Lower leg skin (tissue), 4 donors: ENCODE data around the gene PLA2G12A. TPM values are rescaled to one million over a fixed set of nuclear protein-coding genes. Genes with fewer than 3 reads are reported as not detected.

ENCODE experiments used
- DNase-seq, 2 donors: peaks; one replicate each; pipeline ENCODE4 v3.0.0-alpha.2; 2019; ENCODE audit warnings: low spot score in 2 of 2
- H3K4me3 ChIP-seq: fragments of 200-600 bp; sonication (generic); 2 replicates; pipeline ENCODE4 v1.5.1; 2017; ENCODE audit warnings: mild to moderate bottlenecking, low read depth; ENCODE audit not compliant: poor library complexity, severe bottlenecking
- POLR2A ChIP-seq, 2 donors: fragments of 450-650 bp; IDR thresholded peaks; one replicate each; pipeline ENCODE4 v1.6.1; 2016 to 2017; ENCODE audit warnings: antibody characterized with exemption in 2 of 2, mild to moderate bottlenecking in 1 of 2, moderate library complexity in 1 of 2
- WGBS, 2 donors: methylation state at CpG; one replicate each; pipeline ENCODE4 v1.1.5; 2018; 5-methylcytosine and 5-hydroxymethylcytosine counted together
- intact Hi-C: fragments of 100-400 bp; cut with DNase I; formaldehyde crosslinking; loops from one replicate; pipeline ENCODE4 v1.15.0; 2023; ENCODE audit warnings: low total_unique reads
- total RNA-seq, 4 donors: library from RNA; depleted of rRNA; stranded (reverse); fragments of >200 nt; gene quantifications; one replicate each; pipeline ENCODE4 v1.1.0, GENCODE V29; 2016
- TF ChIP-seq, protein P1 (sequence below), 3 donors: fragments of 450-650 bp; IDR thresholded peaks; one replicate each; pipeline ENCODE4 v1.5.1; 2016; ENCODE audit warnings: antibody characterized with exemption in 3 of 3, mild to moderate bottlenecking in 3 of 3, moderate library complexity in 2 of 3

The PLA2G12A gene
- total RNA-seq, 4 donors from 2014 or later, result 14.7 to 19.1 (median 17.4) TPM

DNA sequence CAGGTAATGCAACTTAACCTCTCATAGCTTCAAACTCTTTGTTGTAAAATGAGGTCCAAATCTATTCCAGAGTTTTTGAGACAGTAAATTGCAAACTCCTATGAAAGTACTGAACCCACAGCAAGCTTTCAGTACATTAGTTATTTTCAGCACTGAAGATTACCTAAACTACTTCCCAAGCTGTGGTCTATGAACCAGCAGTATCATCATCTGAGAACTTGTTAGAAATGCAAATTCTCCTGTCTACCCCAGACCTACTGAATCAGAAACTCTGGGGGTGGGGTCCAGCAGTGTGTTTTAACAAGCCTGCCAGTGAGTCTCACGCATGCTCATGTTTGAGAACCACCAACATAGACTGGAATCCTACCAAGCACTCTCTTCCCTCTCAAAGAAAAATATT is 20.9 kb downstream of the PLA2G12A start:
- H3K4me3 ChIP-seq, result no peak overlapping the region
- intact Hi-C loops, result no loop called here
- TF ChIP-seq POLR2A (IDR thresholded peaks at IDR 0.05), result no peak
- TF ChIP-seq, protein P1, sequence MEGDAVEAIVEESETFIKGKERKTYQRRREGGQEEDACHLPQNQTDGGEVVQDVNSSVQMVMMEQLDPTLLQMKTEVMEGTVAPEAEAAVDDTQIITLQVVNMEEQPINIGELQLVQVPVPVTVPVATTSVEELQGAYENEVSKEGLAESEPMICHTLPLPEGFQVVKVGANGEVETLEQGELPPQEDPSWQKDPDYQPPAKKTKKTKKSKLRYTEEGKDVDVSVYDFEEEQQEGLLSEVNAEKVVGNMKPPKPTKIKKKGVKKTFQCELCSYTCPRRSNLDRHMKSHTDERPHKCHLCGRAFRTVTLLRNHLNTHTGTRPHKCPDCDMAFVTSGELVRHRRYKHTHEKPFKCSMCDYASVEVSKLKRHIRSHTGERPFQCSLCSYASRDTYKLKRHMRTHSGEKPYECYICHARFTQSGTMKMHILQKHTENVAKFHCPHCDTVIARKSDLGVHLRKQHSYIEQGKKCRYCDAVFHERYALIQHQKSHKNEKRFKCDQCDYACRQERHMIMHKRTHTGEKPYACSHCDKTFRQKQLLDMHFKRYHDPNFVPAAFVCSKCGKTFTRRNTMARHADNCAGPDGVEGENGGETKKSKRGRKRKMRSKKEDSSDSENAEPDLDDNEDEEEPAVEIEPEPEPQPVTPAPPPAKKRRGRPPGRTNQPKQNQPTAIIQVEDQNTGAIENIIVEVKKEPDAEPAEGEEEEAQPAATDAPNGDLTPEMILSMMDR (IDR thresholded peaks at IDR 0.05), result no peak
- DNase-seq, result no peak
- 88 to 100% methylated on average over 1 of the region's 1 CpG for WGBS, 2 donors

DNA sequence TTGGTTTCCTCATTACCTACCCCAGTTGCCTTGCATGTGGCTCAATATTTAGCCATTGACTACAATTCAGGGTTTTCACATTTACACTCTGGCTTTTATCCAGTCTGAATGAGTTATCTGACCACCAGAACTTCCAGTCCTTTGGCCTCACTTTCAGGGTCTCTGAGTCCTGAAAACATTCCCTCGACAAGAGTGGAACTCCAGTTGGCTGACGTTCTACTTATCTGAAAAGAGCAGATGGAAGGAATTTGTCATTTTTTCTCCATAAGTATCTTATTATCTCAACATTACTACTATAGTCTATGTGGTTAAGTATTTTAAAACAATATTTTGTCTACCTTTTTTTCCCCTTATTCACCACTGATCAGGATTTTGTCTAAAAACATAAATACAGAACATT is 21.4 kb downstream of the PLA2G12A start:
- intact Hi-C loops, result no loop called here
- WGBS, 2 donors, result 56 to 64% methylated on average over 2 of the region's 2 CpGs
- no peak for TF ChIP-seq POLR2A (IDR thresholded peaks at IDR 0.05)
- TF ChIP-seq, protein P1 (IDR thresholded peaks at IDR 0.05), result no peak
- no peak for DNase-seq
- no peak overlapping the region for H3K4me3 ChIP-seq

DNA sequence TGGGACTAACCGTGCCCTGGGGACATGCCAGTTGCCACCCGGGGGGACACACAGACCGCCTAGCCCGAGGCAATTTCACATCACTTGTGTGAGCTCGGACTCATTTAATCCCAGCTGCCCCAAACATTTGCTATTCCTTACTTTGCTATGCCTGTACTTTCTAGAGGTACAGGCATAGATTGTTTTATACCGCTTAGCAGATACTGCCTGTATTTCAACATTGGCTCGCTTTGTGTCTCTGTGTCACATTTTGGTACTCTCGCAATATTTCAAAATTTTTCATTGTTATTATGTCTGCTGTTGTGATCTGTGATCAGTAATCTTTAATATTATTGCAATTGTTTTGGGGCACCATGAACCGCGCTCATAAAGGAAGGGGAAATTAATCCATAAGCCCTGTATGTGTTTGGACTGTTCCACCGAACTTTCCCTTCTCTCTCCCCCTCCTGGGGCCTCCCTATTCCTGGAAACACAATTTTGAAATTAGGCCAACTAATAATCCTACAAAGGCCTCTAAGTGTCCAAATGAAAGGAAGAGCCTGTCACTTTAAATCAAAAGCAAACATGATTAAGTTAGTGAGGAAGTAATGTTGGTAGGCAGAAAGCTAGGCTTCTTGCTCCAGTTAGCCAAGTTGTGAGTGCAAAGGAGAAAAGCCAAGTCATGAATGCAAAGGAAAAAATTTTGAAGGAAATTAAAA is 26.1 kb downstream of the PLA2G12A start:
- DNase-seq, result no peak
- WGBS, 2 donors, result 4 to 5% methylated on average over 9 to 11 of the region's 11 CpGs
- peak overlapping the region; percentile 57 for H3K4me3 ChIP-seq
- intact Hi-C loops, result no loop called here
- no peak for TF ChIP-seq POLR2A (IDR thresholded peaks at IDR 0.05)
- TF ChIP-seq, protein P1 (IDR thresholded peaks at IDR 0.05), result no peak

DNA sequence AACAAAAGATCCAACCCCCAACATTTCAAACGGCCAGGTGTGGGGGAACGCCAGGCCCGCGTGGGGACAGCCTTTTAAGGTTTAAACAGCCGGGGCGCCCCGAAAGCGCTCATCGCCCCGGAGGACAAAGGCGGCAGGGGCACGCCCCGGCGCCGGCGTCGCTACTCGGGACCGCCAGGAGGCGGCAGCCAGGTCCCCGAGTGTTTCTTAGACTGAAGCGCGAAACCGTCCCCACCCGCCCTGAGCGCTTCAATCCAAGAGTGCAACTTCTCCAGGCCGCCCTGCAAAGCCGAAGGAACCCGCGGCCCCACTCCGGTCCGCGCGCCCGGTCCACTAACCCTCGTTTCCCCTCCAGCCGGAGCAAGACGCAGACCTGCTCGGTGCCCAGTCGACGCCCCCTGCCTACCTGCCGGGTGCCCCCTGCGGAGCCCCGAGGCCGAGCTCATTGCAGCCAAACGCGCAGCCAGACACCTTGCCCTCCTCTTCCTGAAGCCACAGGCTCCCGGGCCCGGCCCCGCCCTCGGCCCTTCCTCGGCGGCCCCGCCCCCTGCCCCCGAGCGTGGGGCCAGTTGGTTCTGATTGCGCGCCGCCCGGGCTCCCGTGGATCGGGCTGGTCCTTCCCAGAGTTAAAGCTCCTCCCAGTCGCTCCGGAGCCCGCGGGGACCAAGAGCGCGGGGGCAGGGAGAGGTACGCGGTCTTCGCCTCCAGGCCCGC is 26.8 kb downstream of the PLA2G12A start, which contains the start of gene CASP6:
TSS of gene CASP6 (minus strand) at position 496 of the 714 bp plus-strand sequence. CDS start at position 446, 50 bp downstream.
- WGBS, 2 donors, result 0% methylated on average over 50 to 57 of the region's 72 CpGs
- TF ChIP-seq POLR2A (IDR thresholded peaks at IDR 0.05), result no peak
- TF ChIP-seq, protein P1 (IDR thresholded peaks at IDR 0.05), result no peak
- intact Hi-C loops, result no loop called here
- DNase-seq, result peak; percentile 73 to 97
- peak within 1 kb of the TSS; percentile 57 for H3K4me3 ChIP-seq

DNA sequence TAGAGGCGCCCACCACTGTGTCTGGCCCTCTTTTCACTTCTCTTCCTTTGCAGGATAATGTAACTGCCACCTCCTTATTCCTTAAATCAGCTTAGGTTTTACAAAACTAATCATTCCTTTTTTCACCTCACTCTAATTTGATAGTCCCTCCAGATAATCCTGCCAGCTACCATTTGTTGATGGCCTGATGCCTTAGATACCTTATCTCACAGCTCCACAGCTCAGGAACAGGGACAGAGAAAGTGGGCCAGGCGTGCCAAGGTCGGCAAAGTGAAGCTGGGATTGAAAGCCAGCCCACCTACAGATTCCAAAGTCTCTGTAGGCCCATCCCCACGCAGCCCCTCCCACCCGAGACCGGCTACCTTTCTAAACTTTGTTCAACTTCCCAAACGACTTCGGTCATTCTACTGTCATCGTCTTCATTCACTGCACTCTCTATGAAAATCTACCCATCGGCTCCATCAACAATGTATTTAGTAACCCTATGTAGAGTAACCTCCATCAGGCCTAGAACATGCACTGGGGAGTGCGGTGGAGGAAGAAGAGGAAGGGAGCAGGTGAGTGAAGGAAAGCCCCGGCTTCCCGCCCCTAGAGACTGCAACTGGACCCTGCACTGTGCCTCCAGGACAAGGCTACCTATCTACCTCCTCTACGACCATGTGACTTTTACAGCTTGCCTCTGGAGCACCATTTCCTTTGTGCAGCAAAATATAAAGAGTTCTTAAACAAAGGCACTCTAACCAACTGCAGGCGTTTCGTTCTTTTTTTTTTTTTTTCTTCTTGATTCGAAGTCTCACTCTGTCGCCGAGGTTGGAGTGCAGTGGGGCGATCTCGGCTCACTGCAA is 28.1 kb downstream of the PLA2G12A start:
- TF ChIP-seq, protein P1 (IDR thresholded peaks at IDR 0.05), result no peak
- no peak for TF ChIP-seq POLR2A (IDR thresholded peaks at IDR 0.05)
- intact Hi-C loops, result no loop called here
- H3K4me3 ChIP-seq, result peak overlapping the region; percentile 57
- 41 to 43% methylated on average over 21 of the region's 21 CpGs for WGBS, 2 donors
- DNase-seq, result no peak
